ENCODE measurements around the gene ABTB2. TPM values are rescaled to one million over a fixed set of nuclear protein-coding genes. Genes with fewer than 3 reads are reported as not detected.

The ABTB2 gene
- polyA plus RNA-seq, 1 donor from 2014 or later: 0.68 TPM

GRCh38 chr11:34302046-34302921, 55.5 kb downstream of the ABTB2 start:
- Histone ChIP-seq H3K9me3 (ENCODE audit: low read length) (no peaks in the 10 kb centered on the region), H3K36me3 (ENCODE audit: insufficient read depth, low read length) (no peaks in the 10 kb centered on the region), H2AFZ (ENCODE audit: low read depth, low read length) (no peak overlapping the region), H4K20me1 (ENCODE audit: insufficient read depth) (no peaks in the 10 kb centered on the region), H3K4me2 (ENCODE audit: low read length) (no peak overlapping the region), H3K79me2 (replicated peaks; ENCODE audit: insufficient read depth, low read length) (no peaks in the 10 kb centered on the region), H3K9ac (ENCODE audit: low read length) (no peak overlapping the region), H3K9me2 (ENCODE audit: insufficient read depth, low read length) (no peaks in the 10 kb centered on the region), H3K27me3 (ENCODE audit: insufficient read depth, low read depth, low read length) (no peaks in the 10 kb centered on the region), H3F3A (ENCODE audit: insufficient read depth, low read length, poor library complexity, severe bottlenecking) (no peaks in the 10 kb centered on the region), H3K27ac (ENCODE audit: low read length) (no peak overlapping the region), H3K4me3 (ENCODE audit: low read length) (no peak overlapping the region)
- TF ChIP-seq TAF1 (IDR thresholded peaks at IDR 0.05; ENCODE audit: low read depth): no peak
- no peak for TF ChIP-seq MXI1 (conservative IDR thresholded peaks at IDR 0.05; ENCODE audit: poor library complexity, severe bottlenecking)
- TF ChIP-seq EP300 (conservative IDR thresholded peaks at IDR 0.05; ENCODE audit: poor library complexity, severe bottlenecking): no peak
- TF ChIP-seq EZH2 (IDR thresholded peaks at IDR 0.05; ENCODE audit: borderline replicate concordance, insufficient read depth, low read length, poor library complexity, severe bottlenecking): no peak
- no peak for TF ChIP-seq SMC3 (conservative IDR thresholded peaks at IDR 0.05; ENCODE audit: poor library complexity)
- TF ChIP-seq CTCF (IDR thresholded peaks at IDR 0.05; ENCODE audit: poor library complexity, severe bottlenecking): no peak
- TF ChIP-seq REST (IDR thresholded peaks at IDR 0.05; ENCODE audit: borderline replicate concordance): no peak

- Histone ChIP-seq H3K27me3 (ENCODE audit: insufficient read depth, low read depth, low read length) (no peaks in the 10 kb centered on the region), H3K9ac (ENCODE audit: low read length) (no peak overlapping the region), H3K36me3 (ENCODE audit: insufficient read depth, low read length) (no peaks in the 10 kb centered on the region), H3K9me3 (ENCODE audit: low read length) (no peaks in the 10 kb centered on the region), H3K27ac (ENCODE audit: low read length) (no peak overlapping the region), H3K4me3 (ENCODE audit: low read length) (no peak overlapping the region), H3F3A (ENCODE audit: insufficient read depth, low read length, poor library complexity, severe bottlenecking) (no peaks in the 10 kb centered on the region), H2AFZ (ENCODE audit: low read depth, low read length) (no peak overlapping the region), H3K79me2 (replicated peaks; ENCODE audit: insufficient read depth, low read length) (no peaks in the 10 kb centered on the region), H3K9me2 (ENCODE audit: insufficient read depth, low read length) (no peaks in the 10 kb centered on the region), H4K20me1 (ENCODE audit: insufficient read depth) (no peaks in the 10 kb centered on the region), H3K4me2 (ENCODE audit: low read length) (no peak overlapping the region)
- TF ChIP-seq POLR2AphosphoS5 (IDR thresholded peaks at IDR 0.05): no peak
- no peak for TF ChIP-seq EZH2 (IDR thresholded peaks at IDR 0.05; ENCODE audit: borderline replicate concordance, insufficient read depth, low read length, poor library complexity, severe bottlenecking)
- TF ChIP-seq TAF1 (IDR thresholded peaks at IDR 0.05; ENCODE audit: low read depth): no peak
- no peak for TF ChIP-seq CTCF (IDR thresholded peaks at IDR 0.05; ENCODE audit: poor library complexity, severe bottlenecking)
- TF ChIP-seq REST (IDR thresholded peaks at IDR 0.05; ENCODE audit: borderline replicate concordance): no peak
- TF ChIP-seq SMC3 (conservative IDR thresholded peaks at IDR 0.05; ENCODE audit: poor library complexity): no peak
- no peak for TF ChIP-seq EP300 (conservative IDR thresholded peaks at IDR 0.05; ENCODE audit: poor library complexity, severe bottlenecking)
- TF ChIP-seq RAD21 (conservative IDR thresholded peaks at IDR 0.05): no peak
- TF ChIP-seq MXI1 (conservative IDR thresholded peaks at IDR 0.05; ENCODE audit: poor library complexity, severe bottlenecking): no peak
These were observed 56.9 kb downstream of the ABTB2 start for GRCh38 chr11:34300926-34301295.

Data from neural cell (in vitro differentiated cells).